ENCODE measurements around the gene ZNHIT2.
"Not testable (repeated sequence)": the region's sequence is repeated elsewhere in the genome, so short reads cannot be mapped to it uniquely, and the experiment has no call there.

ZNHIT2 gene

GRCh38 chr11:65119670-65119995, 2.1 kb upstream of the ZNHIT2 start:
- DNase-seq (ENCODE audit: low read depth) = no peak

GRCh38 chr11:65118891-65119669, 1.6 kb upstream of the ZNHIT2 start:
- not testable (repeated sequence) for DNase-seq (ENCODE audit: low read depth)

GRCh38 chr11:65118097-65118837, 766 bp upstream of the ZNHIT2 start:
- no peak for DNase-seq (ENCODE audit: low read depth)

- DNase-seq (ENCODE audit: low read depth) = peak; percentile 33
Measured at GRCh38 chr11:65116370-65117205, 913 bp downstream of the ZNHIT2 start.

- no peak for DNase-seq (ENCODE audit: low read depth)
Measured at GRCh38 chr11:65115361-65116082, 2.0 kb downstream of the ZNHIT2 start.

GRCh38 chr11:65114538-65115171, 2.8 kb downstream of the ZNHIT2 start:
- no peak for DNase-seq (ENCODE audit: low read depth)

GRCh38 chr11:65113839-65114238, 3.7 kb downstream of the ZNHIT2 start:
- no peak for DNase-seq (ENCODE audit: low read depth)

GRCh38 chr11:65113361-65113756, 4.1 kb downstream of the ZNHIT2 start:
- no peak for DNase-seq (ENCODE audit: low read depth)

- DNase-seq (ENCODE audit: low read depth) = peak; percentile 70
Measured at GRCh38 chr11:65112546-65113360, 4.7 kb downstream of the ZNHIT2 start.

- DNase-seq (ENCODE audit: low read depth) = peak; percentile 94
Measured at GRCh38 chr11:65111744-65112545, 5.6 kb downstream of the ZNHIT2 start, which contains the start of gene TM7SF2. TSS of gene TM7SF2 (plus strand) at chr11:65111872. CDS start at chr11:65112016, 144 bp downstream.

GRCh38 chr11:65111159-65111743, 6.2 kb downstream of the ZNHIT2 start:
- no peak for DNase-seq (ENCODE audit: low read depth)

- DNase-seq (ENCODE audit: low read depth) = peak; percentile 98
Measured at GRCh38 chr11:65110354-65110861, 7.1 kb downstream of the ZNHIT2 start.

- DNase-seq (ENCODE audit: low read depth) = no peak
Measured at GRCh38 chr11:65109231-65110198, 8.0 kb downstream of the ZNHIT2 start.

- DNase-seq (ENCODE audit: low read depth) = no peak
Measured at GRCh38 chr11:65108469-65109123, 8.9 kb downstream of the ZNHIT2 start.

GRCh38 chr11:65107751-65108468, 9.6 kb downstream of the ZNHIT2 start:
- no peak for DNase-seq (ENCODE audit: low read depth)

GRCh38 chr11:65107078-65107477, 10.4 kb downstream of the ZNHIT2 start:
- DNase-seq (ENCODE audit: low read depth) = no peak

GRCh38 chr11:65104628-65105027, 12.9 kb downstream of the ZNHIT2 start:
- no peak for DNase-seq (ENCODE audit: low read depth)

All from activated T-cell treated with anti-CD3 and anti-CD28 coated beads for 1 hour (primary cell).